EH (cell line): ENCODE results near the gene ITGA3.

Experiments used
- DNase-seq: peaks from one replicate; pipeline ENCODE4 v3.0.0-alpha.2; 2015; ENCODE audit warnings: low read depth

The ITGA3 gene

DNA sequence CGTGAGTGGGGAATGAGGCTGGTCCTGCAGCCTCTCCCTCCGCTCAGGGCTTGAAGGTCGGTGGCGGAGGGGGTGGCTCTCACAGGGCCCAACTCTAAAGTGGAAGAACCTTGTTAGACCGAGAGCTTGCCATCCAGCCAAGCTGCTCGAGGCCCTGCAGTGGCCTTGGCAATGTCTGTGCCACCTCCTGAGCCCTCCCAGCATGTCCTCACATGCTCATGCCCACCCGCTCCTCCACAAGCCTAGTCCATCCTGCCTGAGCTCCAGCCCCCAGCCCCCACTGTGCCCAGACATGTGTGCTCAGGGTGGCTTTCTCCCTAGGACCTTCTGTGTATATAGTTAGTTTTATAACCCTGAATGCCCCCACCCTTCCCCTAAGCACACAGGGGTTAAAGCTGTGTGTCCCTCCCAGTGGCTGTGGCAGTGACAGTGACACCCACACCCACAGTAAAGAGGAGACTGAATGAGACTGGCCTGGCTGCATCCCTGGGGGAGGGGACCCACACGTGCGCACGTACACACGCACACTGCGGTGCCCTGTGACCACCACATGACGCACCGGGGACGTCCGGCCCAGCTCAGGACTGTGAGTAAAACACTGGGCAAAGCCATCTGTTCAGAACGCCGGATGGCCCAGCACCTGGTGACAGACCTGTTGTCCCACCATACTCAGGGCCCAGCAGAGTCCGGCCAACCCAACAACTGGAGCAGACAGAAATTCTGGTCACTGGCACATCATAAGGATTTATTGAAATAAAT, 54.9 kb downstream of the ITGA3 start:
- DNase-seq: no peak

DNA sequence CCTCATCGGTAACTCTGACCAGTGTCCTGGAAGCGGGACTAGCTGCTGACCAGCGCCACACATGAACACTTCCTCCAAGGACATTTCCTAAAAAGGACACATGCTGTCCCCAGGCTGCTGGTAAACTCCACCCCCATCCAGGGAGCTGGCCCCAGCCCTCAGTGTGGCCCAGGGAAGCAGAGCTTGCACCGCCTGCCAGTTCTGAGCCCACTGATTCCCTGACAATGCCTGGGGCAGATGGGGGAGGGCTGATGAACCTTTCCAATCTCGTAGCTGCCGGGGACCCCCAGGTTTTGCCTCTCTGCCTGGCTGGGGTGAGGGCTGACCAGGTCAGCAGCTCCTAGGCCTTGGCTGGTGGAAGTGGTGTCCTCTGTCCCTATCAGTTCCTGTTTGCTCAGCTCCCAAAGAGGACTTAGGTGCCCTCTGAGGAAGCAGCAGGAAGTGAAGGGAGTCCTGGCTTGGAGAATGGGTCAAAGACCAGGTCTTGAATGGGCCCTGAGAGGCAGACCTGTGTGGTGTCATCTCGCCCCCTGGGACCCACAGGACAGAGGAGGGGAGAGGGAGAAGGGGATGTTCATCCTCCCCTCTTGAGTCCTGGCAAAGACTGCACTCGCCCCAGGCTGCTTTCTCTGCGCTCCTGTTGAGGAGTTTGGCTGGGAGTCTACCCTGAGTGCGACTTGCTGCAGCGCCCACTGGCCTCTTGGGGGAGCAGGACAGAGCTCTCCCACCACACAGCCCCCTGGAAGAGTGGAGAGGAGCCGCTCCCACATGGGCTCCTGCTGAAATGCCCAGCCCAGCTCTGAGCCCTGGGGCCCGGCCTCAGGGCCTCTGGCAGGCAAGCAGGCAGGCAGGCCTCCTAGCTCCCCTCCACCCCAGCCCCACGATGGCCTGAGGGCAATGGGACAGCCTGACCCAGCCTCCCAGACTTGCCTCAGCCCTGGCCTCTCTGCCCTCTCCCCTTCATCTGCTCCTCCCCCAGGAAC, 56.1 kb downstream of the ITGA3 start:
- DNase-seq: peak; percentile 47

DNA sequence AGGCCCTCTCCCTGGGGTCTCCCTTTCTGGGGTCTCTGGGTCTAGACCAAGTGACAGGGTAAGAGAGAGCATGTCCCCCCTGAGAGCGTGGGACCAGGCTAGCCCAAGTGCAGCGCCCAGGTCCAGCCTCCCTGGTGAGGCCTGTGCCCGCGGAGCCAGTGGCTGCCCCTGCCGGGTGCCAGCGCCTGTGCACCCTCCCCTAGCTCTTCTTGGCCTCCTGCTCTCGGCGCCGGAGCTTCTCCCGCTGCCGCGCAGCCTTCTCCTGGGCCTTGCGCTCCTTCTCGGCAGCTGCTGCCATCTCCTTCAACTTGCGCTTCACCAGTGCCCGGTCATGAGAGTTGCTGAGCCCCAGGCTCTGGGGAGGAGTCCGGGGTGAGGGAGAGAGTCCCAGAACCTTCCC, 56.8 kb downstream of the ITGA3 start:
- DNase-seq: no peak

DNA sequence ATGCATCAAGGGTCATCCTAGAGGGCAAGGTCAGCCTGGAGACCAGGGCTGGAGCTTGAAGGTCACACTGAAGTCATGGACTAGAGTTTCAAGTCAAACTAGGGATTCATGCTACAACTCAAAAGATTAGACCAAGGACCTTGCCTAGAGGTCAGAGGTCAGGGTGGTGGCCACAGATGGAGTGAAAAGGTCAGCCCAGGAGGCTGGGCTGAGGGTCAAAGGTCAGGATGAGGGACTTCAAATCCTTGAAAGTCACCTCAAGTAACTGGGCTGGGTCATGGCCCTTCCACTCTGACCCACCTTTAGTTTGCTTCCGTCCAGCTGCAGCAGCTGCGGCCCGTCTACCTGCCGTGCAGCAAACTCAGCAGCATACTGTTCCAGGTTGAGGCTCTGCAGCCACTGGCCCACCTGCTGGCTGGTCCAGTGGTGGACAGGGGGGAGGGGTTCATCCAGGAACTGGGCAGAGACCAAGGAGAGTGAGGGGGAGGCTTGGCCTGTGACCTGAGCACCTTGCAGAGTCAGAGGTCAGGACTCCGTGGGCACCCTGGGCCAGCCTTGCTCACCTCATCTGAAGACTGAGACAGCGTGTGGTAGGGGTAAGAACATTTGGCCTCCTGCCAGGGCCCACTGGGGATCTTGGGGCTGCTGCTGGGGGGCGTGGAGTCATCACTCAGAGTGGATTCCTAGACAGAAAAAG, 57.9 kb downstream of the ITGA3 start:
- no peak for DNase-seq

DNA sequence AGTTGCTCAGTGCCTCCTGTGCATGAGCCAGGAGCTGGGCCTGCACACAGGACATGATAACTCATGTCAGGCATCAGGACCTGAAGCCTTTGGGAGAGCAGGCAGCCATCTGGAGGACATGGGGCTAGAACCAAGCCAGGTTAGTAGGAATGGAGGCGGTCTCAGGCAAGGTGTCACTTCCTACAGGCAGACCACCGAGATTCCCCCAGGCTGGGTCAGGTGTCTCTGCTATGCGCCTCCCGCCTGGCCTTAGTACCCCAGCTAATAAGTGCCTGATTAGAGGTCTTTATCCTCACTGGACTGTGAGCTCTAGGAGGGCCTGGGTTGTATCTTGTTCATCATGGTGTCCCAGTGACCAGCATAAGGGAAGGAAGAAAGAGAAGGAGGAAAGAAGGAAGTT, 58.5 kb downstream of the ITGA3 start:
- DNase-seq: no peak

DNA sequence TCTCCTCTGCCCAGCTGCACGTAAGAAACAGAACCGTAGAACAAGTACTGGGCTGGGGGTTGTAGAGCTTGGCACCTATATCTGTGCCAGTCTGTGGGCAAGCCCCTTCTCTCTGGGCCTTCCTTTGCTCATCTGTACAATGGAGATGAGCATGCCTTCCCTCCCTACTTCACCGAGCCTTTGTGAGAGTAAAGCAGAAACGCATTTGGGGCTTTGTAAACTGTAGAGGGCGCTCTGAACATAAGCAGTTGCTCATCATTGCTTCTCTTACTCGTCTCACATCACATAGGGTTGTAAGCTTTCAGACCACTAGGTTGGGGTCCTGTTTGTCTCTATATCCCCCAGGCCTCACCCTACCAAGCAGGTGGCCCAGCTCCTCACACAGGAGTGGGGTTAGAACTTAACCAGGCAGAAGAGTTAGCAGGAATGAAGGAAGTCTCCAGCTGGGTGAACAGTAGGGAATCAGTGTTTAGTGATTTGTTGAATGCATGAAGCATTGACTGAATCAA, 59.0 kb downstream of the ITGA3 start:
- DNase-seq: peak; percentile 70

DNA sequence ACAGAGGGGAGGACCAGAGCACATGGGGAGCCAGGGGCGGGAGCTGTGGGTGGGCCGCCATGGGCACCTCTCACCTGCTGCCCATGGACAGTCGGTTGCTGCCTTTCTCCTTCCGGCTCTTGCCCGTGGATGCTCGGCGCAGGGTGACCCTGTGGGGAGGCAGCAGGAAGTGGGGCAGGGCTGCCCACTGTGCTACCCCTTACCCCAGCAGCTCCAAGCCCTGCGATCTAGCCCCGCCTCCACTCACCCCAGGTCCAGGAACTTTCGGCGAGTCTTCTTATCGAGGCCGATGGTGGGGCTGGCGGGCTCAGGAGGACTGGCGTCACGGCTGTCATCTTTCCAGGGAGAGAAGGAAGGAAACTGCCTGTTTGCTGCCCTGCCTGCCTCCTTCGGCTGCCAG, 59.8 kb downstream of the ITGA3 start:
- no peak for DNase-seq

DNA sequence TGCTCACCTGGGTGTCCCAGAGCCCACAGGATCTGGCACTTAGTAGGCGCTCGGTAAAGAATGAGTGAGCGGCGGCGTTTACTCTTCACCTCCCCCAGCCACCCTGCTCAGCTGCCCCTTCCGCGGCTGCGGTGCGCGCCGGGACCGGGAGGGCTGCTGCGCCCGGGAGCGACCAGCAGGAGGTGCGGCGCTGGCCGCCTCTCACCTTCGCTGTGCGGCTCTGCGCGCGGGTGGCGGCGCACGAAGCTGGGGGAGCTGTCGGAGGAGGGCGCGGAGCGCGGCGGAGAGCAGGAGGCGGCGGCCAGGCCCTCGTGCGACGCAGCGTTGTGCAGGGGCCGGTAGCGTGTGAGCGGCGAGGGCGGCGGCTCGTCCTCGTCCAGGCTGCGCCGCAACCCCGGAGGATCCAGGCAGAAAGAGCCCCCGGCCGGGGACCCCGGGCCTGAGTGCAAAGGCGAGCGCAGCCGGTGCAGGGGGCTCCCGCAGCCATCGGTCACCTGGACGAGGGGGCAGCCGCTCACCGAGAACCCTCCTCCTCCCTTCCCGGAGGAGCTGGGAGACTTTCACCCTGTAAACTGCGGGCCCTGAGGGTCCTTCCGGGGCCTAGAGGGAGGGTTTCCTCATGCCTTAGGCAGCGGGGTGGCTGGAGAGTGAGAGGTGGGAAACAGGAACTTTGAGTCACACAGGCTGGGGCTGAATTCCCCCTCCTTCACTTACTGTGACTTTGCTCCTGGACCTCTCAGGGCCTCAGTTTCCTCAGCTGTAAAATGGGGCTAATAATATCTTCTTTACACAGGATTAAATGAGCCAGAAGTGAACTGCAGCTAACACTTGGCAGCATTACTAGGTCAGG, 61.5 kb downstream of the ITGA3 start:
- no peak for DNase-seq

DNA sequence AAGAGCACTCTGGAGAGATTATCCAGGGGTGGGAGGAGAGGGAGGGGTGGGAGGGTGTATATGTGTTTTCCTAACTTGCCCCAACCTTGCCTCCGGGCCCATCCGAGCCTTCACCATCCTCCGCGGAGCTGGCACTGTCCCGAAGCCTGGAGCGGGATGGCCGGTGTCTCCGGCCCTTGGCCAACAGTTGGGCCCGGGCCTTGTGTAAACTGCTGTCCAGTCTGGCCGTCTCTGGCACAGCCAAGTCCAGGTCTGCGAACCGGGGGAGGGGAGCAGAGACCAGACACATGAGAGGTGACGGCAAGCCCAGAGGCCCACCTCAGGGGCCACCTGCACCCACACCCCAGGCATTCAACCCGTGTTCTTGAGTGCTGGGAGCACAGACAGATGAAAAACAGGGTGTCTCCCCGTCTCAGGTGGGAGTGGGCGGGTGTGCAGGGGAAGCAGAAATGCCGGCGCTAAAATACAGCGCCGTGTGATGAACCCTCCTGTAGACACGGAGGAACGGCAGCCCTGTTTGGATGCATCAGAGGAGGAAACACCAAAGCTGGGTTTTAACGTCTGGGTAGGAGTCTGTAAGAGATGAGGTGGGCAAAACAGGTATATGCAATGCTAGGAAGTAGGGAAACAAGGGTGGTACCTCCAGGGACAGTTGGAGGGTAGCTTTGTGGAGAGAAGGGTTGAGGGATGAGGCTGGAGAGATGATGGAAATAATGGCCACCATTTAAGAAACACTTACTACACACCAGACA, 62.3 kb downstream of the ITGA3 start:
- no peak for DNase-seq

DNA sequence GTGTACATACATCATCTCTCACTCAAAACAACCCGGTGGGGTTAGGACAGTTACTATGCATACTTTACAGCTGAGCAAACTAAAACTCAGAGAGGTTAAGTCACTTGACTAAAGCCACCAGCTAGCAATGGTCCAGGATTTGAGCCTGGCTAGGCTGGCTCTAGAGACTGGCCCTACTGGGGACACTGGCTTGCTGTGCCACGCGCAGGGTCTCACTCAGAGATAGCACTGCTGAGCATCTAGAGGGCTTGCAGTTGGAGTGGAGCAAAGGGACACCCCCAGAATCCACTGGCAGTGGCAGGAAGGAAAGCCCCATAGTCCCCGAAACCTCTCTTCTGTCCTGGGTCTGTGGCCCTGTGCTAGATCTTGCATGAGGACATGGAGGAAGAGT, 62.9 kb downstream of the ITGA3 start:
- DNase-seq: no peak

DNA sequence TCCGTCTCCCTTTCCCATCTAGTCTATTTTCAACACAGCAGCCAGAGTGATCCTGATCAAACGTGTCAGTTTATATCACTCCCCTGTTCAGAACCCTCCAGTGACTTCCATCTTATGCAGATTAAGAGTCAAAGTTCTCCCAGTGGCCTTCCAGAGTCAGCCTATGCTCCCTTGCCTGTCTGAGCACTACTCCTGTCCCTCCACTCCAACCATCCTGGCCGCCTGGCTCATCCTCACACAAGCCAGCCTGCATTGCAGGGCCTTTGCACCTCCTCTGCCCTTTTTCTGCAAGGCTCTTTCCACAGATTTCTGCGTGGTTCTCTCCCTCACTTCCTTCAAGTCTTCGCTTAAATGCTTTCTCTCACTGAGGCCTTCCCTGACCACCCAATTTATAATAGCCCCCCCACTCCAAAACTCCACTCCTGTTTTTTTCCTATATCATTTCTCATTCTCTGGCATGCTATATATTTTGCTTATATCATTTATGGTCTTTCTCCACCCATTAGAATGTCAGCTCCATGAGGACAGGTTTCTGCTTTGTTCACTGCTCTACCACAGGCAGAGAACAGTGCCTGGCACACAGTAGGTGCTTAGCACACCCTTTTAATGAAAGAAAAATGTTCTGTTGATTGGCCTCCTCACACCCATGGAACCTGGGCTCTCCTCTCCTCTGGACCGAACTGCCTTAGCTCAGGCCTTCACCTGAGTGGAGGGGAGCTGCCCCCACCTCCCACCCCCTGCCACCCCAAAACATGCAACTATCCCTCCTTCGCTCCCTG, 64.8 kb downstream of the ITGA3 start:
- no peak for DNase-seq

DNA sequence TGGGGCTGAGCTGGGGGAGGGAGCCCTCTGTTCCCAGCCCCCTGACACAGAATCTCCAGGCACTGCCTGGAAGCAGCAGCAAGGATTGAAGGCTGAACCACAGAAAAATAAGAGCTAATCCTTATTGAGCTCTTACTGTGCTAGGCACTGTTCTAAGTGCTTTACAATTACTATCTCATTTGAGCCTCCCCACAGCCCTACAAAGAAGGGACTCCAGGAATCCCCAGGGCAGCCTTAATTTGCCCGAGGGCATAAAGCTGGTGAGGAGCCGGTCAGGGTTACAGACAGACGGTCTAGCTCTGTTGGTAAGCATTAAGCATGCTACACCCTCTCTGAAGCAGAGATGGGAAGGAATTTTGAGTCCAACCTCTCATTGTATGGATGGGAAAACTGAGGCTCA, 67.0 kb downstream of the ITGA3 start:
- no peak for DNase-seq

DNA sequence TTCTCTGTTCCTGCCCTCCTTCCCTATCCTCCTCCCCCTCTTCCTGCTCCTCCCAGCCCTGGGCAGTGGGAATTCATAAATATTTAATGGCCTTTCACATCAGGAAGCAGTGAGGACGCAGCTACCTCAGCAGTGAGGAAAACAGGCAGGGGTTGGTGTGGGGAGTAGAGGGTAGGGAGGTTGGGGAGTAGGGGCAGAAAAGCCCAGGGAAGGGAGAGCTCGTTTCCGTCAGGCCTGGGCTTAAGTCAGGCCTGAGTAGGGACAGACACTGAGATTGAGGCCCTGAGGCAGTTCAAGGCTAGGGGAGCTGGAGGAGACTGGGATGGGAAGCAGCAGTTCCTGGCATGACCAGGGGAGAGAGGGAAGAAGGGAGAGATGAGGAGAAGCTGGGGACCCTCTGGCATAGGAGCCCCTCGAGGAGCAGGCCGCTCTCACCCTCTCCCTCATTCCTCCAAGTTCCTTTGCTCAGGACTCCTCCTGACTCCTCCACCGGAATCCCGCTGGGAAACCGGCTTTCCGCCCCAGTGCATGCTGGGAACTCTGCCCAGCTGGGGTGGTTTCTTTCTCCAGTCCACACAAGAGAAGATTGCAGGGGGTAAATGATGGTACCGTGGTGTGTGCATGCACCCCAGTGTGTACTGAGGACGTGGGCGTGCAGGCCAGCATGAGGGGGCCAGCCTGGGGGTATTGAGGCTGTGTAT, 67.9 kb downstream of the ITGA3 start:
- DNase-seq: no peak

DNA sequence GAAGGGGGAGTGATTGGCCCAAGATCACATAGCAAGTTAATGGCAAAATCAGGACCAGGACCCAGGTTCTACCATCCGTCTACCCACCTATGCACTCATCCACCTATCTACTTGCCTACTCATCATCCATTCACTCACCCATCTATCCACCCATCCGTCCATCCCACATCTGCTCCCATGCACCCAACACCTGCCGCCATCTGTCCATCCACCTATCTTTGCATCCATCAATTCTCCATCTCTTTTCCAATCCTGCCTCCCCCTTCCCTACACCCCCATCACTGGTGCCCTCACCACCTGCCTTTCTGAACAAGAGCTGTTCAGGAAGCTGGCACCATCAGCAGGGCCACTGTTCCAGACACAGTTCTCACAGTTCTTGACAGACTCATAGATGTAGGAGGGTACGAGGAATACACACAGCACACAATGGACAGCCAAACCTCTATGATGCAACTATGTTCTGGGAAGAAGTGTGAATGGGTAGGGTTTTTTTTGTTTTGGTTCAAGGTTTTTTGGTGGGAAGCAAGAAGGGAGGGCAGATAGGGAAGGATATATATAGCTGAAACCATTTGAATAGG, 69.6 kb downstream of the ITGA3 start:
- no peak for DNase-seq

DNA sequence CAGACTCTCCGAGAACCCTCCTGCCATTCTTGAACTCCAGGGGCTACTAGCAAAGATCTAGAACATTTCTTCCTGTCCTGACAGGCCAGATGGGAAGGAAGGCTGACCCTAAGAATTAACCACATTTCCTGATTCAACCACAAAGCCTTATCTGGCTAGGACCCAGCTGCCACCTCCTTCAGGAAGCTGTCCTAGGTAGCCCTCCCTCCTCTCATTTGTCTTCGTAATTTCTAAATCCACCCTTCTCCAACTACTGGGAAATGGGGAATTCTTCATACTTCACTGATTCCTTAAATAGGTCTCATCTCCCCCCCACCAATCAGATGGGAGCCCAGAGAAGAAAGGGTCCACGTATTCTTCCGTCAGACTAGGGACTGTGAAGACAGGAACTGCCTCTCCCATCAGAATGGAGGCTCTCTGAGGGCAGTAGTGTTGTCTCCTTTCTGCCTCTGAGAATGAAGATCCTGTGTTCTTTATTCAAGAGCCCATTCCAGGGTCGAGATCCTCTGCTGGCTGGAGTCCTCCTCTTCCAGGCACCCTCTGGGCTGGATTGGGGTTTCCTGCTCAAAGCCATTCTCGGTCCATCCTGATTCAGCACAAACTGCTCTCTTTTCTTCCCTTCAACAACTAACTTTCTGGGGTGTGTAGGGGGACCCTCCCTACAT, 71.9 kb downstream of the ITGA3 start:
- DNase-seq: peak; percentile 65

DNA sequence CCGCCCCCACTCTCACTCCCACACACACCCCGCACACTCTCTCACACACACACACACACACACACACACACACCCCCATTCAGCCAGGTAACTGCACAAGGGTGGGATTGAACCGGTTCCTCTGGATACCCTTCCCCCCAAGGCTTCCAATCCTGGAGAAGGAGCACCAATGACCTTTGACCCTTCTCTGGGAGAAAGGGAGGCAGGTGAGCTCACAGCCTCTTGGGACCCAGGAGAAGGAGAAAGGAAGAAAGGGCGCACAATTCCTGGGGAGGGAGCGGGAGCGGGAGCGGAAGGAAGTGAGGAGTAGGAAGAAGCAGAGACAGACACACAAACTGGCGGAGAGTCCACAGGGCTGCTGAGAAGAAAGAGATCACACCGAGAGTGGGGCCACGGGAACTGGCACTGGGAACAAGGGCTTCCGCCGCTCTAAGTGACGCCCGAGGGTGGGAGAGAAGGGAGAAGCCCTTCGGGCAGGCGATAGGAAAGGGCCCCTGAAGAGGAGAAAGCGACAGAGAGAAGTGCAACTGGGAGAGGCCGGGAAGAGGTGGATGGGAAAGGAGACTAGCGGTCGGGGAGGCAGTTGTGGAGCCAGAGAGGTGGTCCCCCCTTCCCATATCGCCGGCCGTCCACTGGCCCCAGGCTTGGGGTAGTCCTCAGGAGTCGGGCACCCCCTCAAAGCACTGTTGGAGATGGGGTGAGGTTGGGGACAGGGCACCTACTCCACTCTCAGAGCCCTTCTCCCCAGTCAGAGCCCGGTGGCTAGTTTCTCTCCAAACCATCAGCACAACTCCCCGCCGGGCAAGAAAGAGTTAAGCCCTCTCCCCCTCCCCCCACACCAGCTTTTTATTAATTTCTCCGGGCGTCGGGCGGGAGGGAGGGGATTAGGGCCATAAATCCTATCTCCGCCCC, 72.8 kb downstream of the ITGA3 start:
- peak; percentile 55 for DNase-seq

DNA sequence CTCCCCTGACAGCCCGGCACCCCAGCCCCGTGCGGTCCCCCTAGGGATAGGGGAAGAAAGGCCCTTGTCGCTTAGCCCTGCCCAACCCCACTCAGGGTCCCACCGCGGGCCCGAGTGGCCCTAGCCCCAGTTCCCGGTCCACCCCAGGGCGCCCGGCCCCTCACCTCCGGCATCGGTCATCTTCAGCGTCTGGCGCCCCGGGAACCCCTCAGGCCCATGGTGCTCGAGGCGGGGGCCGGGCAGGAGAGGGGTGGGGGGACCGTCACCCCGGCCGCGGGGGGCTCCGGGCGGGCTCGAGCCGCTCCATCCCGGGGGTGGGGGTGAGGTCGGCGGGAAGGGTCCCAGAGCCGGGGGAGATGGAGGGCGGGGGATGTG, 73.4 kb downstream of the ITGA3 start:
- no peak for DNase-seq
